Hypothalamus (tissue), 51 donors: ENCODE measurements around the gene PCDHAC1.

Source experiments
- DNase-seq, 51 donors: peaks; one replicate each; lab custom pipeline; 2025; lab: John Stamatoyannopoulos, UW

PCDHAC1 gene

DNA sequence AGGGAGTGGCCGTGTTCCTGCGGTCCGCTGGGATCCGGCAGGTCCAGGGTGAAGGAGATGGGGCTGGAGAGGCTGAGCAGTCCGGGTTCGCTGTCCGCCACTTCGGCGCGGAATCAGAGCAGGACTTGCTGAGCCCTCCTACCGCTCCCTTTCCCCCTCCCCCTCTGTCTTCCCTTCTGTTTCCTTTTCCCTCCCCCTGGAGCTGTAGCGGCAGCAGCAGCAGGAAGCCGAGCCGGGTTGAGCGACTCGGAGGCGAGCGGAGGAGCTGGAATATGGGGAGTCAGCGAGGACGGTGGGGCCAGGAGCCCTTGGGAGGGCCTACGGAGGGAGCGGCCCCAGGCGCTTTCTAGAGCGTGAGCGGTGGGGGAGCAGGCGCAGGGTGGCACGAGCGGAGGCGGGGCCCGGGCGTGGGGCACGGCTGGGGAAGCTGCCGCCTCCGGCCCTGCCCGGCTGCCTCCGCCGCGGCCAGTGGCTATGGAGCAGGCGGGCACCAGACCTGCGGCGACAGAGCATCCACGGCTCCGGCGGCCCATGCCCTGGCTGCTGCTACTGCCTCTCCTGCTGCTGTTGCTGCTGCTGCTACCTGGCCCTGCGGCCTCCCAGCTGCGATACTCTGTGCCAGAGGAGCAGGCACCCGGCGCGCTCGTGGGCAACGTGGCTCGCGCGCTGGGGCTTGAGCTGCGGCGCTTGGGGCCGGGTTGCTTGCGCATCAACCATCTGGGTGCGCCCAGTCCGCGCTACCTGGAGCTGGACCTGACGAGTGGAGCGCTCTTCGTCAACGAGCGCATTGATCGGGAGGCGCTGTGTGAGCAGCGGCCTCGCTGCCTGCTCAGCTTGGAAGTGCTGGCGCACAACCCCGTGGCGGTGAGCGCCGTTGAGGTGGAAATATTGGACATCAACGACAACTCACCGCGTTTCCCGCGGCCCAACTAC lies 40.5 kb downstream of the PCDHAC1 start, which contains the start of gene PCDHAC2:
TSS of gene PCDHAC2 (plus strand) at position 184 of the 933 bp plus-strand sequence. CDS start at position 475, 291 bp downstream.
- DNase-seq: peak in 46 of 51 donors; percentile 18 to 87 (median 56)

DNA sequence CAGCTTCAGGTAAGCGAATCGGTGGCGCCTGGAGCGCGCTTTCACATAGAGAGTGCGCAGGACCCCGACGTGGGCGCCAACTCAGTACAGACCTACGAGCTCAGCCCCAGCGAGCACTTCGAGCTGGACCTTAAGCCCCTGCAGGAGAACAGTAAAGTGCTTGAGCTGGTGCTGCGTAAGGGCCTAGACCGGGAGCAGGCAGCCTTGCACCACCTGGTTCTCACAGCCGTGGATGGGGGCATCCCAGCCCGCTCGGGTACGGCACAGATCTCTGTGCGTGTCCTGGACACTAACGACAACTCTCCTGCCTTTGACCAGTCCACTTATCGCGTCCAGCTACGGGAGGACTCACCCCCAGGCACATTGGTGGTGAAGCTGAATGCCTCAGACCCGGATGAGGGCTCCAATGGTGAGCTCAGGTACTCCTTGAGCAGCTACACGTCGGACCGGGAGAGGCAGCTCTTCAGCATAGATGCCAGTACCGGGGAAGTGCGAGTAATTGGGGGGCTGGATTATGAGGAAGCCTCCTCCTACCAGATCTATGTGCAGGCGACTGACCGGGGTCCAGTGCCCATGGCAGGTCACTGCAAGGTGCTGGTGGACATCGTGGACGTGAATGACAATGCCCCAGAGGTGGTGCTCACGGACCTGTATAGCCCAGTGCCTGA lies 41.3 kb downstream of the PCDHAC1 start:
- peak in 1 of 51 donors; percentile 35 for DNase-seq

DNA sequence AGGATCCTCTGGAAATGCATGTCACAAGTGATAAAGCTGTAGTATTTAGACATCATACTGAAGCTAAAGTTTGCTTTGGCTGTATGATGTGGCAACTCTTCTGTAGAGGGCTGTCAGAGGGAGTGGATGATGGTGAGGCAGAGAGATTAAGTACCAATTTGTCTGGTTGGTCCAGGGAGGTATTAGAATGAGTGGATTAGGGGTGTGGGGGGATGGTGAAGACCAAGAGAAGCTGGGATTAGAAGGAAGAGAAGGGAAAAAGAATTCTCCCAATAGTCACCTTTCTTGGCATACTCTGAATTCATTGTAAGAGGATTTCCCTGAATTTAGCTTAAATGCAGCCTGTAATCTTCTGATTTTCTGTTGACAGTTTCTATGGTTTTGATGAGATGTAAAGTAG lies 43.8 kb downstream of the PCDHAC1 start:
- DNase-seq: no peak

DNA sequence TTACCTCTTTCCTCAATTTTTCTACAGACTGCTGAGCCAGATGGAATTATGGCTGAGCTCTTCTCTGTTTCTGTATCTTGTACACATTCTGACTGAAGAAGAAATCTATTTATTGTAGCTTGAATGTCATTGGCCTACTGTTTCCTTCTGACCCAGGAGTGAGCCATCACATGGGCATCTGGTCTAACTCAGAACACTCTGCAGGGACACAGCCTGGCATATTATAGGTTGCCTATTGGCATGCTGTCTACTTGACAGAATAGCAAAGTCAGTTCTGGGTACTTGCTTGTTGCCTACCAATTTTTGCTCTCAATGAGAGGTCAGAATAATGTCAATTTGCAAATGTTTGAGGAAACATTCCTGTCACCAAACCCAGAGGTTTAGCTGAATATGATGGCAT lies 47.5 kb downstream of the PCDHAC1 start:
- DNase-seq: no peak

DNA sequence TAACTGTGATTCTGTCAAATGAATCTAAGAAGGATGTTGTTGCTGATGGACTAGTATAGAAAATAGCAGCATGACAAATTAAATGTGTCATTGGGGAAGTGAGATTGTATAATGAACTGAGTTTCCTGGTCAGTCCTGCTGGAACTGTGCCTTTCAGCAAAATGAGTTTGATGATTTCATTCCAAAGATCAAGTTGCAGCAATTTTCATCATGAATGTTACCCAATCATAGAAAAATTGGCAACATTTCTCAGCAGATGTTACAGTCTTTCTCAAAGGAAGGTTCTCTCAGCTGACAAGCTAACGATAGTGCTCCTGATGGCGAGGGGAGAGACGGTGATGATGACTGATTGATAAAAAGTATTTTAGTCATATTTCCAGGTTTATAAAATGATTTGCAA lies 50.9 kb downstream of the PCDHAC1 start:
- DNase-seq: peak in 1 of 51 donors; percentile 19

DNA sequence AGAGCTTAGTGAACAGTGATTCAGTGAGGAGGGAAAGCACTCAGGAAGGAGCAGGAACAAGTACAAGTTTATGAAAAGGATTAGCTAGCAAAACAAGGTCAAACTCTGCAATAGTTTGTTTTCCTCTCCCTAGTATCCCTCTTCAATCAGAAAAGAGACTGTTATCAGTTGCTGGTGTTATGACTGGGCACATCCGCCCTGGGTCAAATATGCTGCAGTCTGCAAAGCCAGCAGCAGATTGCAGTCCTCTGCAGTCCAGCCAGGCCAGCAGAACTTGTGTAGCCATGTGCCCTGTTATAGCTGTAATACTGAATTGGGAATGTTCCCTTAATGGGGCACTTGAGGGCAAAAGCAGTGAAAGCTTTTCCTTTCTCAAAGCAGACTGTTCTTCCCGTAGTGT lies 52.2 kb downstream of the PCDHAC1 start:
- no peak for DNase-seq

DNA sequence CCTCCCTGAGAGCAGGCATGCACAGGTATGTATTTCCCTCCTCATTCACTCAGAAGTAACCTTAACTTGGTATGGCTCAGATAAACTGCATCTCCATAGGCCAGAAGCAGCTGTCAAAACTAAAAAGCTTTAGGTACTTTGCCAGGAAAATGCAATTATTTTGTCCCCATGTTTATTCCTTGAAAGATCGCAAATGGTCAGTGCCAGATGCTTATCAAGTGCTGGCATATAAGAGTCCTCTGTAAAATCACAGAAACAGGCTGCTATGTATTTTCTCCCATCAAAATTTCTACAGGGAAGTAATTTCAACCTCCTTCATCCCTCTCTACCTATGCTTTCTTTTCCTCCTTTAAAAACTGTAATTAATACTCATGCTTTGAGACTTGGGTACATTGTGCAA lies 52.9 kb downstream of the PCDHAC1 start:
- DNase-seq: no peak
